Suprapubic skin (tissue), 4 donors: ENCODE measurements around the gene CLDN18.

ENCODE experiments used
- EP300 ChIP-seq: sonication (generic); formaldehyde crosslinking; IDR thresholded peaks from one replicate; pipeline ENCODE4 v1.6.1; 2017; ENCODE audit warnings: antibody characterized with exemption
- POLR2AphosphoS5 ChIP-seq, 3 donors: sonication (generic); formaldehyde crosslinking; IDR thresholded peaks; one replicate each; pipeline ENCODE4 v1.6.1; 2017; ENCODE audit warnings: antibody characterized with exemption in 3 of 3
- TF ChIP-seq, protein P1 (sequence below), 2 donors: fragments of 200-600 bp in 1 of 2; fragments of 450-650 bp in 1 of 2; sonication (generic) in 1 of 2; IDR thresholded peaks; one replicate each; pipeline ENCODE4 v1.5.1; 2016 to 2019; ENCODE audit warnings: antibody characterized with exemption in 2 of 2, mild to moderate bottlenecking in 1 of 2, moderate library complexity in 1 of 2

DNA sequence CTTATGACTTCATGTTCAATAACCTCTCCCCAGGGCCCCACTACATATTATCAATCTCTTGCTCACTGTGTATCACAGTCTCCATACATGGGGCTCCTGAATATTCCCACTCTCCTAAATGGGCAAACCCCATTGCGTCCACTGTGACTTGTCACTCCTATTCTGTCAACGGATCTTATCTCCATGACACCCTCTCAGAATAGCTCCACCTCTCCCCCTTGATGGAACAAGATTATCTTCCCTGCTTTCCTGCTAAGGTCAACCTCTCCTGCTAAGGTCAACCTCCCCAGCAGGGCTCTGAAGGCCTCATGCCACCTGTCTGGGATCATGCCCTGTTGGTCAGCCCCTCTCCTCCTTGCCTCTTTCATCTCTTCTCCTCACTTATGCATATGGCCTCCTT lies 1.8 kb downstream of the CLDN18 start:
- TF ChIP-seq, protein P1, sequence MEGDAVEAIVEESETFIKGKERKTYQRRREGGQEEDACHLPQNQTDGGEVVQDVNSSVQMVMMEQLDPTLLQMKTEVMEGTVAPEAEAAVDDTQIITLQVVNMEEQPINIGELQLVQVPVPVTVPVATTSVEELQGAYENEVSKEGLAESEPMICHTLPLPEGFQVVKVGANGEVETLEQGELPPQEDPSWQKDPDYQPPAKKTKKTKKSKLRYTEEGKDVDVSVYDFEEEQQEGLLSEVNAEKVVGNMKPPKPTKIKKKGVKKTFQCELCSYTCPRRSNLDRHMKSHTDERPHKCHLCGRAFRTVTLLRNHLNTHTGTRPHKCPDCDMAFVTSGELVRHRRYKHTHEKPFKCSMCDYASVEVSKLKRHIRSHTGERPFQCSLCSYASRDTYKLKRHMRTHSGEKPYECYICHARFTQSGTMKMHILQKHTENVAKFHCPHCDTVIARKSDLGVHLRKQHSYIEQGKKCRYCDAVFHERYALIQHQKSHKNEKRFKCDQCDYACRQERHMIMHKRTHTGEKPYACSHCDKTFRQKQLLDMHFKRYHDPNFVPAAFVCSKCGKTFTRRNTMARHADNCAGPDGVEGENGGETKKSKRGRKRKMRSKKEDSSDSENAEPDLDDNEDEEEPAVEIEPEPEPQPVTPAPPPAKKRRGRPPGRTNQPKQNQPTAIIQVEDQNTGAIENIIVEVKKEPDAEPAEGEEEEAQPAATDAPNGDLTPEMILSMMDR (IDR thresholded peaks at IDR 0.05), result no peak
- no peak for TF ChIP-seq POLR2AphosphoS5 (IDR thresholded peaks at IDR 0.05)
- no peak for TF ChIP-seq EP300
